Mammary epithelial cell (primary cell): ENCODE measurements around the gene TTYH2.

Source experiments
- EZH2 ChIP-seq: IDR thresholded peaks from 2 replicates; pipeline ENCODE4 v1.6.1; 2012; ENCODE audit warnings: low read length, inconsistent platforms, borderline replicate concordance
- TF ChIP-seq, protein P1 (sequence below), 2 donors: IDR thresholded peaks in 1 of 2; conservative IDR thresholded peaks in 1 of 2; 2 replicates each; pipeline ENCODE4 v1.5.1; 2011 to 2012; ENCODE audit warnings: inconsistent platforms in 2 of 2, low read length in 2 of 2, mild to moderate bottlenecking in 2 of 2, control low read depth in 1 of 2, low read depth in 1 of 2; ENCODE audit not compliant: insufficient read depth in 1 of 2; ENCODE audit errors: extremely low read depth in 1 of 2

- TF ChIP-seq EZH2 = no peak
- TF ChIP-seq, protein P1, sequence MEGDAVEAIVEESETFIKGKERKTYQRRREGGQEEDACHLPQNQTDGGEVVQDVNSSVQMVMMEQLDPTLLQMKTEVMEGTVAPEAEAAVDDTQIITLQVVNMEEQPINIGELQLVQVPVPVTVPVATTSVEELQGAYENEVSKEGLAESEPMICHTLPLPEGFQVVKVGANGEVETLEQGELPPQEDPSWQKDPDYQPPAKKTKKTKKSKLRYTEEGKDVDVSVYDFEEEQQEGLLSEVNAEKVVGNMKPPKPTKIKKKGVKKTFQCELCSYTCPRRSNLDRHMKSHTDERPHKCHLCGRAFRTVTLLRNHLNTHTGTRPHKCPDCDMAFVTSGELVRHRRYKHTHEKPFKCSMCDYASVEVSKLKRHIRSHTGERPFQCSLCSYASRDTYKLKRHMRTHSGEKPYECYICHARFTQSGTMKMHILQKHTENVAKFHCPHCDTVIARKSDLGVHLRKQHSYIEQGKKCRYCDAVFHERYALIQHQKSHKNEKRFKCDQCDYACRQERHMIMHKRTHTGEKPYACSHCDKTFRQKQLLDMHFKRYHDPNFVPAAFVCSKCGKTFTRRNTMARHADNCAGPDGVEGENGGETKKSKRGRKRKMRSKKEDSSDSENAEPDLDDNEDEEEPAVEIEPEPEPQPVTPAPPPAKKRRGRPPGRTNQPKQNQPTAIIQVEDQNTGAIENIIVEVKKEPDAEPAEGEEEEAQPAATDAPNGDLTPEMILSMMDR (conservative IDR thresholded peaks at IDR 0.05 in 1 of 2, IDR thresholded peaks at IDR 0.05 in 1 of 2; ENCODE audit: extremely low read depth in 1 of 2, insufficient read depth in 1 of 2, low read depth in 1 of 2, low read length in 2 of 2) = no peak
Observed at GRCh38 chr17:74251569-74251968, 38.2 kb downstream of the TTYH2 start.
